Measurements from ENCODE around the gene BSCL2.

GRCh38 chr11:62652161-62653006 lies 54.8 kb downstream of the BSCL2 start:
- TF ChIP-seq POLR2A (IDR thresholded peaks at IDR 0.05) = no peak
- TF ChIP-seq CTCF (IDR thresholded peaks at IDR 0.05) = no peak

All from body of pancreas (tissue), 4 donors.